GM12872 (cell line): ENCODE measurements around the gene CCDC188.

Experiments used
- CTCF ChIP-seq: IDR thresholded peaks from 3 replicates; pipeline ENCODE4 v1.5.1; 2011; ENCODE audit warnings: low read depth, mild to moderate bottlenecking, low read length, moderate library complexity; ENCODE audit not compliant: insufficient read depth

Gene CCDC188

GRCh38 chr22:20106849-20107237 lies 44.0 kb downstream of the CCDC188 start:
- no peak for TF ChIP-seq CTCF

- TF ChIP-seq CTCF: no peak
These were observed 44.5 kb downstream of the CCDC188 start for GRCh38 chr22:20106205-20106848.

GRCh38 chr22:20105456-20106204 lies 45.2 kb downstream of the CCDC188 start:
- no peak for TF ChIP-seq CTCF

- TF ChIP-seq CTCF: no peak
These were observed 48.6 kb downstream of the CCDC188 start for GRCh38 chr22:20102203-20102780.

- no peak for TF ChIP-seq CTCF
These were observed 49.2 kb downstream of the CCDC188 start for GRCh38 chr22:20101638-20102037.

- no peak for TF ChIP-seq CTCF
These were observed 51.6 kb downstream of the CCDC188 start for GRCh38 chr22:20099099-20099711.
